NOMO-1 treated with DMSO at 0.1 percent for 48 hours (cell line): ENCODE measurements around the gene METRN.

Source experiments
- DNase-seq: peaks from one replicate; lab custom pipeline; 2025; ENCODE audit not compliant: unreplicated experiment; lab: John Stamatoyannopoulos, UW

METRN gene

DNA sequence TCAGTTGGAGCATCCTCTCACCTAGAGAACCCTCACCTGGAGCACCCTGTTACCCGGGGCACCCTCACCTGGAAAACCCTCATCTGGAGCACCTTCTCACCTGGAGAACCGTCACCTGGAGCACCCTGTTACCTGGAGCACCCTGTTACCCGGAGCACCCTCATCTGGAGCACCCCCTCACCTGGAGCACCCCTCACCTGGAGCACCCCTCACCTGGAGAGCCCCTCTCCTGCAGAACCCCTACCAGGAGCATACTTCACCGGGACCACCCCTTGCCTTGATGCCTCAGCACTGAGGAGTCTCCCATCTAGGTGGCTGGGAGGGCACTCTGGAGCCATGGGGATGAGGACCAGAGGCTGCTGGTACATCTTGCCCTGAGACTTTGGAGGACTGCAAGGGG lies 6.0 kb upstream of the METRN start:
- DNase-seq, result no peak

DNA sequence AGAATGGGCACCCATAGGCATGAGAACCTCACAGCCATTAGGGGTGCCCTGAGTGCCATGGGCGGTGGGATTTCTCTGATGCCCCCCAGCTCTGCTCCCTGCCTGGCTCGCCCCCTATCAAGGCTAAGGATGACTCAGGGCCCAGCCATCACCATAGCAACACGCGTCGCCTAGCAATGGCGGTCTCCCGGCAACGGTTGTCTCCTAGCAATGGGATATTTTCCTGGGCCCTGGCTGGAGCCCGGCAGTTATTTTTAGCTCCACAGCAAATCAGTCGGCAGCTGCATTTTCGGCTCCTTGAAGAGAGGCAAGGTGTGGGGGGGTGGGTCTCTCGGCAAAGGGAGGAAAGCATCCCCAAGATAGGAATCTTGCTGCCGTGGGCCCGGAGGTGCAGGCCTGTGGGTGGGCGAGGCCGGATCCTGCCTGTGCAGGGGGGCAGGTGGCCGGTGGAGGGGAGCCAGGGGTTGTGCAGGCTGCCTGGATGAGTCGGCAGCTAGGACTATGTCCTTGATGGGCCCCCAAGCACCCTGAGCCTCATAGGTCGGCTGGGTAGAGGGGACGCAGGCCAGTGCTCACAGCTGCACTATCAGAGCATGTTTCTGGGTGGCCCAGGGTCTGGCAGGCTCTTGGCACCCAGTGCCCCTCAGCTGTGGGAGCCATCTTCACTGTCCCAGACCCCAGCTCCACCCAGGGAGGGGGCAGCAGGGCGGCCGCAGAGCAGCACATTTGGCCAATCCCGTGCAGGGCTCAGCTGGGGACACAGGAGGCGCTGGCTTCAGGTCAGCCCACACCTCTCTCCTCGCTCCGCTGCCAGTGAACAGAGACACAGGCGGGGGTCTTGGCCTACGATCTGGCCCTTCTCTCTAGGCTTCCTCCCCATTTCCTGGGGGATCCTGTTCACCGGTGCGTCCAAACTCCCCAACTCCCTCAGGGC lies 5.1 kb upstream of the METRN start:
- no peak for DNase-seq

DNA sequence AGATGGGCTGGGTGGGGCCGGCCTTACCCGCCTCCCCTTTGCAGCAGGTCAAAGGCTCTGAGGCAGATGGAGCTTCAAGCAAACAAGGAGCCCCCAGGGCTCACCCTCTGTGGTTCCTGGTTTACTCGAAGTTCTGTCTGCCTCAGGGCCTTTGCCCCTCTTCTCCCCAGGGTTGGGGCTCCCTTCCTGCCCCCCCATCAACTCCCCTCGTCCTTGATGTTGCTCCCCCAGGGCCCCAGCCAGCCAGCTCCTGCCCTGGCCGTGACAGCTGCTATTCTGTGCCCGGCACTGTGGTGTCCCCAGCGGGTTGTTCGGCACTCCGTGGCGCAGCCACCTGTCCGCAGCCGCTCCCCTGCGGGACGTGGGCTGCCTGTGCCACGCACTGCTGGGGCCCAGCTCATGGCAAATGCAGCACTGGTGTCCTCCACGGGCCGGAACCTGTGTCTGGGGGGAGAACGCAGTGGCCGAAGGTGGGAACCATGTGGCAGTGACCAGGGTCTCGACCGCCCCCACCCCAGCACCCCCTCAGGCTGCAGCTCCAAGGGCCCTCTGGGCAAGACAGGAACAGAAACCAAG lies 4.3 kb upstream of the METRN start:
- DNase-seq, result no peak

DNA sequence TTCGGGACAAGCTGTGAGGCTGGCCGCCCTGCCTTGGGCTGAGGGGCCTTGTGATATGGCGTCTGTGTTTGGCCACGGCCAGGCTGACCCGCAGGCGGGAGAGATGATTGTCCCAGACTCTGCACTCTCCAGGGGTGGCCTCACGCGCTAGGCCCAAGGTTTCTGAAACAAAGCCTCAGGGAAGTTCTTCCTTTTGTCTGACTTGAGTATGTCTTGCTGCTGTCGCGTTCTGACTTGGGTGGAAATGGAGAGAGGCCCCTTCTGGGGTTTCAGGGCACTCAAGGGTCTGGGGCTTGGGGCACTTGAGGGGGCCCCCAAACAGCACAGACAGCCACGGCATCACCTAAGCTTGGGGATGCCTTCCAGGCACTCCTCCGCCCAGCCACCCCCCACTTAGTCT lies 3.8 kb upstream of the METRN start:
- DNase-seq, result no peak

DNA sequence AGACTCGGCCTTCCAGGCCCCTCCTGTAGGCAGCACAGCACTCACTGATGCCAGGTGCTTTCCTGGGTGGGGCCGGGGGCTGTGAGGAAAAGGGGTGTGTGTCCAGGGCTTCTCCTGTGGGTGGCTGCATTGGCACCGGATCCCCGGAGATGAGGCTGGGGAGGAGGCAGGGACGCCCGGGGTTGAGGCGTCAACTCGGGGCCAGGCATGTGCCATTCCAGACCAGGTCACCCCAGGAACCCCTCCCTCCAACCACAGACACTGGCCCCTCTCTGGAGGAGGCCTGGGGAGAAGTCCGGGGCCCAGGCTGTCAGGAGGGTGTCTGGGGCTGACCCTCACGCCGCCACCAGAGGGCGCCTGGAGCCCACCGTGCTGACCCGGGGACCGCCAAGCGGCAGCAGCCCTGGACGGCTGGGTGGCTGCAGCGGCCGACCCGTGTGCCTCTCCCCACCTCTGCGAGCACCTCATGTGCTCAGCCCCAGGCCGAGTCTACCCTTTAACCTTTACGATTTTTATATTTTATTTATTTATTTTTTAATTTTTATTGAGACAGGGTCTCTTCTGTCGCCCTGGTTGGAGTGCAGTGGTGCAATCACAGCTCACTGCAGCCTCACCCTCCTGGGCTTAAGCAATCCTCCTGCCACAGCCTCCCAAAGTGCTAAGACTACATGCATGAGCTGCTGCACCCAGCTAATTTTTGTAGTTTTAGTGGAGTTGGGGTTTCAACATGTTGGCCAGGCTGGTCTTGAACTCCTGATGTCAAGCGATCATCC lies 3.2 kb upstream of the METRN start:
- DNase-seq, result peak; percentile 53

DNA sequence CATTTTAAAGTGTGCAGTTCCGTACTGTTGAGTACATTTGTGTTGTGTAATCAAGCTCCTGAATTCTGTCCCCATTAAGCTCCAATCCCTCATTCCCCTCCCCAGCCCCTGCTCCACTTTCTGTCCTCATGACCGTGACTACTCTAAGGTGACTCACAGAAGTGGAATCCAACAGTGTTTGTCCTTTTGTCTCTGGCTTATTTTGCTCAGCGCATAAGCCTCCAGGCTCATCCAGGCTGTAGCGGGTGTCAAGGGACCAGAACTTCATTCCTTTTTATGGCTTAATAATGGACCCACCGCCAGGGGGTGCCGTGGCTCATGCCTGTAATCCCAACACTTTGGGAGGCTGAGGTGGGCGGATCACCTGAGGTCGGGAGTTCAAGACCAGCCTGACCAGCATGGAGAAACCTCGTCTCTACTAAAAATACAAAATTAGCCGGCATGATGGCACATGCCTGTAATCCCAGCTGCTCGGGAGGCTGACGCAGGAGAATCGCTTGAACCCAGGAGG lies 2.1 kb upstream of the METRN start:
- peak; percentile 36 for DNase-seq

DNA sequence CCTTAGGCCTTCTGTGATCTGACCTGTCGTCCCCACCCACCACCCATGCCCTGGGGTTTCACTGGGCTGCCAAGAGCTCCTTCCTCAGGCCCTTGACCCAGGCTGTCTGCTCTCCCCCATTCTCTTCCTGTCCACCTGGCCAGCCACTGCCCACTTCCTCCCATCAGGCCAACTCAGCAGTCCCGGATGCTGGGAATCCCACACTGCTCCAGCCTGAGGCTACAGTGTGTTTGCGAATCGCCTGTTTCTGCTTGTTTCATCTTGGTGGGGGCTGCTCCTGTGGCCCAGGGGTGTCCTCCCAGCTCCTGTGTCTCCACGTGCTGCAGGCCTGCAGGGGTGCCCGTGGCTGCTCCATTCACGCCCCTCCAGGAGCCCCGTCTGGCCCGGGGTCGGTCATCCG lies 839 bp upstream of the METRN start:
- DNase-seq, result no peak

DNA sequence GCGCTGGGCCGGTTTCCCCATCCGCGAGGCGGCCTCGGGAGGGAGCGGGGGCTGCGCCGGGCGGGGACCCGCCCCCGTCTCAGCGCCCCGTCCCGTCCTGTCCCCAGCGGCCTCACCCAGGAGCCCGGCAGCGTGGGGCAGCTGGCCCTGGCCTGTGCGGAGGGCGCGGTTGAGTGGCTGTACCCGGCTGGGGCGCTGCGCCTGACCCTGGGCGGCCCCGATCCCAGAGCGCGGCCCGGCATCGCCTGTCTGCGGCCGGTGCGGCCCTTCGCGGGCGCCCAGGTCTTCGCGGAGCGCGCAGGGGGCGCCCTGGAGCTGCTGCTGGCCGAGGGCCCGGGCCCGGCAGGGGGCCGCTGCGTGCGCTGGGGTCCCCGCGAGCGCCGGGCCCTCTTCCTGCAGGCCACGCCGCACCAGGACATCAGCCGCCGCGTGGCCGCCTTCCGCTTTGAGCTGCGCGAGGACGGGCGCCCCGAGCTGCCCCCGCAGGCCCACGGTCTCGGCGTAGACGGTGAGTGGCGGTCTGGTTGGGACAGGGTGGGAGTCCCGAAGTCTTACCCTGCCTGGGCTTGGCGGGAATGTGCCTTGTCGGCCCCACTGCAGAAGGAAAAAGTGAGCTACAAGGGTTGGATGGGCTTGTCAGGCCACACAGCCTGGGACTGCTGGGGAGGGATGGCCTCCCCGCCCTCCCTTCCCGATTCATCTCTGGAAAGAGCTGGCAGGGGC lies 720 bp downstream of the METRN start:
- peak; percentile 17 for DNase-seq

DNA sequence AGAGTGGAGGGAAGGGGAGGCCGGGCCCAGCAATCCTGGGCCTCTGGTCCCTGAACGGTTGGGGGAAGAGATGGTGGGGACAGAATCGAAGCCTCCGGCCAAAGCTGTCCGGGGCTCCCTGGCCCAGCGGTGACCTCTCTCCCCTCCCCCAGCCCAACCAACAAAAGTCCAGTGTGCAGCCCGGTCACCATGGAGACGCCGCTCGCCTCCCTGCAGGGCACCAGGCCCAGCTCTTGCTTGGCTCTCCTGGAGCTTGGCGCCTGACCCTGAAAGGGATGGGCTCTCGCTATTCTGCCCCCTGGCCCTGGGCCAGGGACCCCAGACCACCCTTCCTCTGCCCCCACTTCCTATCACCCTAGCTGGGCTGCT lies 1.3 kb downstream of the METRN start:
- DNase-seq, result no peak

DNA sequence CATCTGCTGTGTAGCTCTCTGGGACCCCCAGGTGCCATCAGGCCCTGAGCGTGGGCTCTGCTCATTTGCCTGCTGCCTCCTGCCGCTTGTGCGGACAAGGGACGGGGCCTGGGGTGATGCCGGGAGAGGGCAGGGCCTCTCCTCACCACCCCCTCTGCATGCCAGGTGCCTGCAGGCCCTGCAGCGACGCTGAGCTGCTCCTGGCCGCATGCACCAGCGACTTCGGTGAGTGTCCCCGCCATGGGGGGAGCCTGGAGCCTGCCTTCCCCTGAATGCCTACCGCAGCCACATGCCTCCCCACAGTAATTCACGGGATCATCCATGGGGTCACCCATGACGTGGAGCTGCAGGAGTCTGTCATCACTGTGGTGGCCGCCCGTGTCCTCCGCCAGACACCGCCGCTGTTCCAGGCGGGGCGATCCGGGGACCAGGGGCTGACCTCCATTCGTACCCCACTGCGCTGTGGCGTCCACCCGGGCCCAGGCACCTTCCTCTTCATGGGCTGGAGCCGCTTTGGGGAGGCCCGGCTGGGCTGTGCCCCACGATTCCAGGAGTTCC lies 1.9 kb downstream of the METRN start:
- no peak for DNase-seq

DNA sequence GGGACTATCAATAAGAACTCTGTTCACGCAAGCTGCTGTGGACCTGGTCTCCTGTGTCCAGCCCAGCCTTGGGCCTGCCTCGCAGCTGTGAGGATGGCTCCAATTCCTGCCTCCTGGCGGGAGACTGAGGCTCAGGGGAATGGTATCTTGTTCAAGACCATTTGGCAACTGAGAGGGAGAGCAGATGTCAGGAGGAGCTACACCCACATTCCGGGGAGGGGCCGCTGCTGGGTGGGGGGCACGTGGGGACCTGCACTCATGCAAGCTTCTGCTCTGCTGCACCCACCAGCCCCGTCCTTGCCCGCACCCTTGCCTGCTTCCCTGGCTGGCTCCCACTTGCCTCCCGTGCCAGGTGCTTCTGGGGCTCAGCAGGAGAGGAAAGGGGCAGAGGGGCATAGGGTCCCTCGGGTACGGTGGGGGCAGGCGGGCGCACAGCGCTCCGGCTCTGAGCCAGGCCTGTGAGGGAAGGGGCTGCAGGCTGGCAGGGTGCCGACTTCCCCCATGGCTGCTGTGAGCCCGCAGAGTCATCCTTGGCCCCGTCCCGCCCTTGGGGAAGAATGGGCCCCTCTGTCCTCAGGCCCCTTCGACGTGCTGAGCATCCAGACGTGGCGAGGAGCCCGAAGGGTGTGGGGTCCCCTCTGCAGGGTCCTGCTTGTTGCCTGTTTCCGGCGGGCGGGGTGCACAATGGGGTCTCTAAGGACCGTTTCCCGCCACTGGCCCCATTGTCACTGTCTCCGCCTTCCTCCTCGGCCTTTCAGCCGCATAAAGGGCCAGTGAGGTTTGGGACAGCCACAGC lies 2.7 kb downstream of the METRN start:
- no peak for DNase-seq

DNA sequence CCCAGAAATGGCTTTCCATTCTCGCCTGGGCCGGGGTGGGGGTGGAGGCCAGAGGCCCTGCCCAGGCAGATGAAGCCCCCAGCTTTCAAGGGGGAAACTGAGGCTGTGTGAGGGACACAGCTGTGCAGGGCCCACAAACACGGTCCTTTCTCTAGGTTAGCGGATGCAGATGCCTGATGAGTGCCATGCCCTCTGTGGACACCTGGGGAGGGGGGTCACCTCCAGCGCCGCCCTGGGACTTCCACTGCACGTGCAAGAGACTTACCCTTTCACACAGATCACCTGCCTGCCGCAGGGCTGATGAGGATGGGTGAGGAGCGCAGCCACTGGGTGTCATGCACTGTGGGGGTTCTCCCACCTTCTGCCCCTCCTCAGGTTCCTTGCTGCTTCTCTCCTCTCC lies 3.5 kb downstream of the METRN start:
- no peak for DNase-seq

DNA sequence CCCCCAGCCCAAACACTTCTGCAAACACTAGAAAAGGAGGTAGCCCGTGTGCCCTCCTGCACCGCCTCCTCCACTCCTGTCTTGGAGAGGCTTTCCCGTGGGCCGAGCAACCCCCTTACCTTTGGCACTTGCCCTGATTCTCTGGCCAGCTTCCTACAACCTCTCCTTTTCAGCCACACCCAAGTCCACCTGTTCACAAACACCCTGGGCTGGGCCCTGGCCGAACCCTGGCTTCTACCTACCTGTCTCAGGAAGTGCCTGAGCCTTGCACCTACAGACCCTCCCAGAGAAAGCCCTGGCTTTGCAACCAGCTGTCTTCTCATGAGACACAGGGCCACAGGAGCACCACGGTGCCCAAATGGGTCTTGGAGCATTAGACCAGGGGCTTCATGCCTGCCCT lies 4.0 kb downstream of the METRN start:
- DNase-seq, result no peak

DNA sequence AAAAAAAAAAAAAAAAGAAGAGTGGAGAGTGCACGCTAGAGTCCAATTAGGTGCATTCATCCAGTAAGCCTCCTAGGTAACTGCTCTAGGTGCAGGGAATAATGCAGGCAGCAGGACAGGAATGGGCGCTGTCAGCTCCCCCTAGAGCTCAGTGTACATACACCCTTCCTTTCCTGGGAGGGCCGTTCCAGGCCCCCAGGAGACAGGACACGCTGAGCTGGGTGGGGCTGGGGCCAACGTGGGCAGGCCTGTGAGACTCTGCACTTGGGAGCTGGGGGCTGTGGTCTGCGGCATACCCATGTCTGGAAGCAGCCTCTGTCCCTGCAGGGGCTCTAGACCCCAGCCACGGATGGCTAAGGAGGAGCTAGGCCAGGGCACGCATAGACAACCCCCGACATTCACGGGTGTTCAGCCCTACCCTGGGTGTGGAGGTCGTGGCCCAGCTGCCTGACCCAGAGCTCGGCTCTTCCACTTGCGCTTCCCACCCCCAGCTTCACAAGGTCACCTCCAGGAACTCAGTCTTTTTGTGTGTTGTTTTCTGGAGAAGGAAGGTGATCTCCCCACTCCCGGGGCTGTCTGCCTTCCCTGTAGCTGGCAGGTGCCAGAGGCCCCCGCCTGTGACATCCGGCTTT lies 5.0 kb downstream of the METRN start:
- no peak for DNase-seq

DNA sequence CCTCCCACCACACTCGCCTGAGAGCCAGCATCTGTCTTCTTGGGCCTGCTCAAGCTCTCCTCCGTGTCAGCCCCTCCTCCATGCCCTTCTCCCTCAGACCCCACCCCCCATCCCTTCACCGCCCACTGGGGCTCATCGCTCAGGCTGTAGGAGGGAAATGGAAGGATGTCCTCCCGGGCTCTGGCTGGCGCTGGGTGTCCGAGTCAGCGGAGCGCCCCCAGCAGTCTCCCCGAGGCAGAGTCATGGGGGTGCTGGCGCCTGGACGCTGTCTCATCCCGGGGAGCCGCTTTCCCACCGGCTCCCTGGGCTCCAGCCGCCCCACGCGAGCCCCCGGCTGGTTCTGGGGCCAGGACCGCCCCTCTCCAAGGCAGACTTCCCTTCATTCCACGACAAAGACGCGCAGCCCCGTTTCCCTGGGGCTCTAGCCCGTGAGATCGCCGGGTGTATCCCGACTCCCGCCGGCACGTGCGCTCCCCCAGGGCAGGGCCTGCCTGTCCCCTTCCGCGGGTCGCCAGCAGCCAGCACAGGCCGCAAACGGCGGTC lies 5.6 kb downstream of the METRN start:
- DNase-seq, result no peak

DNA sequence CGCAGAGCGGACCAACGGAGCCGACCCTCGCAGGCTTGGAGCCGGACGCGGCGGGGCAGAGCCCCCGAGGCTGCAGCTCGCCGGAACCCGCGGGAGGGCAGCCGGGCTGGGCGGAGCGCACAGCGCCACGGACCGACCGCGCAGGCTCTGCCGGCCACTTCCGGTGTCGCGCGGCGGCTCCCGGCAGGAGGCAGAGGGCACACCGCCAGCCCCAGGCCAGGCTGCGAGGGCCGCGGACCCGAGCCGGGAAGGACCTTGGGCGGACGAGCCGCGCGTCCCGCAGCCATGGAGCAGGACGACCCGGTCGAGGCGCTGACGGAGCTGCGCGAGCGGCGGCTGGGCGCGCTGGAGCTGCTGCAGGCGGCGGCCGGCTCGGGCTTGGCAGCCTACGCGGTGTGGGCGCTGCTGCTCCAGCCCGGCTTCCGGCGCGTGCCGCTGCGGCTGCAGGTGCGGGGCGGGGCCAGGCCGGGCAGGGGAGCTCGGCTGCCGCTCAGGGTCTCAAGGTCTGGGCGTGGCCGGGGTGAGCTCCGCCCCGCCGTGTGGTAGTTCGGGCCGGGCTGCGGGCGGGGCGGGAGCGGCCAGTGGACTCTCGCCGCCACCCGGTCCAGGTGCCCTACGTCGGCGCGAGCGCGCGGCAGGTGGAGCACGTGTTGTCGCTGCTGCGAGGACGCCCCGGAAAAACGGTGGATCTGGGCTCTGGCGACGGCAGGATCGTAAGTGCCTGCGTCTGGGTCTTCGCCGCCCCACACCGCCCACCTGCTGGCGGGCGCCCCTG lies 6.3 kb downstream of the METRN start, which contains the start of gene ANTKMT:
ANTKMT (plus strand) TSS at position 157 of the 775 bp plus-strand sequence; CDS start at position 286, 129 bp downstream.
- peak; percentile 81 for DNase-seq

DNA sequence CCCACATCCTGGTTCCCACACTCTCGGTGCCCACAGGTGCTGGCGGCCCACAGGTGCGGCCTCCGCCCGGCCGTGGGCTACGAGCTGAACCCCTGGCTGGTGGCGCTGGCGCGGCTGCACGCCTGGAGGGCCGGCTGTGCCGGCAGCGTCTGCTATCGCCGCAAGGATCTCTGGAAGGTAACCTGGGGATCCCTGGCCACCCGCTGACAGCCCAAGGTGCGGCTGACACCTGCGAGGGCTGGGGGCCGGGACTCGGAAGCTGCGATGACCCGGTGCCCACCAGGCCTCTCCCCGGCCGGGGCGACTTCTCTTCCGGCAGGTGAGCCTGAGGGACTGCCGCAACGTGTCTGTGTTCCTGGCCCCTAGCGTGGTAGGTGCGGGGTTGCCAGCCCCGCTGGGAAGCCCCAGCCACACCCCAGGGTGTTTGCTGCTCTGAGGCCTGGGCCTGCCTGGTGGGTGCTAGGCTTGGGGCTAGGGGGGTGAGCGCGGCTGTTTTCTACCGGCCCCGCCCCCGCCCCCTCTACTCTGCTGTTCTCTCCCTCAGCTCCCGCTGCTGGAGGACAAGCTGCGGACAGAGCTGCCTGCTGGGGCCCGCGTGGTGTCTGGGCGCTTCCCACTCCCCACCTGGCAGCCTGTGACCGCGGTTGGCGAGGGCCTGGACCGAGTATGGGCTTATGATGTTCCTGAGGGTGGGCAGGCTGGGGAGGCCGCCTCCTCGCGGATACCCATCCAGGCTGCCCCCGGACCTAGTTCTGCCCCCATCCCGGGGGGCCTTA lies 7.0 kb downstream of the METRN start:
- no peak for DNase-seq
